K562 (cell line): ENCODE results near the gene WDR83. TPM values are rescaled to one million over a fixed set of nuclear protein-coding genes. Genes with fewer than 3 reads are reported as not detected.

Experiments
- ADNP ChIP-seq: fragments of 200-800 bp; sonication (Bioruptor generic); IDR thresholded peaks from 2 replicates; pipeline ENCODE4 v1.6.1; 2016; ENCODE audit warnings: missing genetic modification characterization, missing compliant biosample characterization
- CREB5 ChIP-seq: fragments of 250-450 bp; sonication (Bioruptor Pico); IDR thresholded peaks from 2 replicates; pipeline ENCODE4 v1.5.0; 2020; ENCODE audit warnings: mild to moderate bottlenecking
- E2F8 ChIP-seq: fragments of 450-650 bp; IDR thresholded peaks from 2 replicates; pipeline ENCODE4 v1.7.1; 2018; ENCODE audit warnings: mild to moderate bottlenecking, low read depth; ENCODE audit not compliant: partially characterized antibody
- HCFC1 ChIP-seq: IDR thresholded peaks from 2 replicates; pipeline ENCODE4 v1.6.1; 2012; ENCODE audit warnings: low read depth, low read length, improper control_type of control experiment
- IRF9 ChIP-seq: fragments of 450-650 bp; IDR thresholded peaks from 2 replicates; pipeline ENCODE4 v1.6.1; 2016; ENCODE audit warnings: missing biosample characterization, missing genetic modification characterization
- KLF16 ChIP-seq: IDR thresholded peaks from 2 replicates; pipeline ENCODE4 v1.6.1; 2016; ENCODE audit warnings: antibody characterized with exemption
- NEUROD1 ChIP-seq: fragments of 150-350 bp; IDR thresholded peaks from 2 replicates; pipeline ENCODE4 v1.6.1; 2014; ENCODE audit warnings: borderline replicate concordance, low read length, low read depth; ENCODE audit not compliant: partially characterized antibody
- NR1H2 ChIP-seq: sonication (generic); formaldehyde crosslinking; IDR thresholded peaks from 2 replicates; pipeline ENCODE4 v1.4.0; 2020; ENCODE audit warnings: mild to moderate bottlenecking, missing genetic modification reagents
- NR2C2 ChIP-seq, 2 experiments: fragments of 200-800 bp in 1 of 2; sonication (Bioruptor generic) in 1 of 2; sonication (generic) in 1 of 2; formaldehyde crosslinking in 1 of 2; IDR thresholded peaks; 2 replicates each; pipeline versions ENCODE4 v1.6.1 to v1.8.0; 2016 to 2022; ENCODE audit warnings: mild to moderate bottlenecking in 1 of 2, missing compliant biosample characterization in 1 of 2, missing genetic modification characterization in 1 of 2, missing genetic modification reagents in 1 of 2
- POLR2A ChIP-seq: fragments of 450-650 bp; conservative IDR thresholded peaks from 2 replicates; pipeline ENCODE4 v1.6.1; 2016
- PYGO2 ChIP-seq: fragments of 450-650 bp; IDR thresholded peaks from 2 replicates; pipeline ENCODE4 v1.6.1; 2016; ENCODE audit warnings: mild to moderate bottlenecking, missing genetic modification characterization, moderate library complexity, missing compliant biosample characterization
- RAD51 ChIP-seq: fragments of 450-650 bp; IDR thresholded peaks from 2 replicates; pipeline ENCODE4 v1.7.1; 2016; ENCODE audit warnings: low read depth, mild to moderate bottlenecking, borderline replicate concordance
- STAT5B ChIP-seq: fragments of 250-450 bp; sonication (Bioruptor Pico); IDR thresholded peaks from 2 replicates; pipeline ENCODE4 v1.8.0; 2021; ENCODE audit warnings: mild to moderate bottlenecking, inconsistent platforms
- TAF15 ChIP-seq: fragments of 200-400 bp; formaldehyde crosslinking; IDR thresholded peaks from 2 replicates; pipeline ENCODE4 v1.6.1; 2017; ENCODE audit warnings: mild to moderate bottlenecking, low read depth, low read length, moderate library complexity
- TRIM24 ChIP-seq, 2 experiments: fragments of 450-650 bp; IDR thresholded peaks; 2 replicates each; pipeline ENCODE4 v1.6.1; 2016
- USF2 ChIP-seq: sonication (generic); formaldehyde crosslinking; IDR thresholded peaks from 2 replicates; pipeline ENCODE4 v1.5.0; 2020; ENCODE audit warnings: missing genetic modification reagents
- YBX1 ChIP-seq: fragments of 450-650 bp; IDR thresholded peaks from 2 replicates; pipeline ENCODE4 v1.7.1; 2016; ENCODE audit warnings: mild to moderate bottlenecking
- ZNF263 ChIP-seq: sonication (generic); formaldehyde crosslinking; IDR thresholded peaks from 2 replicates; pipeline ENCODE4 v1.8.0; 2022; ENCODE audit warnings: mild to moderate bottlenecking, missing genetic modification reagents, borderline replicate concordance
- ZNF311 ChIP-seq: fragments of 250-450 bp; sonication (Bioruptor Pico); IDR thresholded peaks from 2 replicates; pipeline ENCODE4 v1.4.0; 2020; ENCODE audit warnings: mild to moderate bottlenecking, moderate library complexity
- ZNF551 ChIP-seq: fragments of 250-450 bp; sonication (Bioruptor Pico); IDR thresholded peaks from 2 replicates; pipeline ENCODE4 v1.5.0; 2021; ENCODE audit warnings: mild to moderate bottlenecking, moderate library complexity
- ZNF696 ChIP-seq: fragments of 250-450 bp; sonication (Bioruptor Pico); conservative IDR thresholded peaks from 2 replicates; pipeline ENCODE4 v1.4.0; 2020; ENCODE audit warnings: mild to moderate bottlenecking, moderate library complexity
- polyA plus RNA-seq, 8 experiments: library from polyadenylated mRNA; depleted of rRNA in 4 of 8; stranded (reverse) in 5 of 8; unstranded in 3 of 8; fragments of >200 nt; fragmentation: Nextera tagmentation in 2 of 8; fragmentation: Illumina TruSeq in 1 of 8; extraction: Ambion mirVana in 2 of 8; extraction: Trizol in 1 of 8; gene quantifications; 2 replicates each; pipeline versions ENCODE4 v1.2.1 to v1.2.3, GENCODE V29; 2011 to 2014; ENCODE audit warnings: inconsistent platforms in 1 of 8, missing spikeins in 1 of 8
- total RNA-seq, 7 experiments: library from RNA; depleted of rRNA in 6 of 7; stranded (reverse); fragments of >200 nt in 6 of 7; fragmentation: Illumina TruSeq in 2 of 7; extraction: Trizol in 2 of 7; gene quantifications; 2 replicates each; pipeline versions ENCODE4 v1.2.1 to v1.2.3, GENCODE V29; 2011 to 2021; ENCODE audit warnings: low replicate concordance in 1 of 7

The WDR83 gene
- total and polyA plus RNA-seq, 9 of the 15 experiments (the other 6 are each of a cell fraction or from before 2014, with no cell fraction given): 0.52 to 21.3 (median 4.2) TPM

GRCh38 chr19:12681074-12681987 lies 14.7 kb downstream of the WDR83 start, which contains the start of gene DHPS (continued):
- TF ChIP-seq IRF9 (tag) (no peak), NR2C2 (CRISPR knock-in tag; IDR thresholded peaks at IDR 0.05) (no peak), NR2C2 (tag; IDR thresholded peaks at IDR 0.05) (peak; percentile 84), ZNF311 (CRISPR knock-in tag) (no peak), YBX1 (no peak), ZNF551 (CRISPR knock-in tag) (no peak), NEUROD1 (no peak), E2F8 (peak; percentile 85), CREB5 (no peak), KLF16 (peak; percentile 73; the same call in 1 of the 2 replicates), ZNF696 (CRISPR knock-in tag) (no peak), TRIM24 (IDR thresholded peaks at IDR 0.05) (peak; percentile 41 to 50; a peak in 2 of 4 replicates), USF2 (CRISPR knock-in tag) (peak; percentile 92), NR1H2 (CRISPR knock-in tag) (0 out of 2 replicates have a peak, but pooled peaks have one; percentile 82), STAT5B (CRISPR knock-in tag) (no peak), ADNP (tag) (no peak), HCFC1 (peak; percentile 79), PYGO2 (tag) (no peak), TAF15 (no peak), ZNF263 (CRISPR knock-in tag) (peak; percentile 60; the same call in 1 of the 2 replicates), POLR2A (peak; percentile 94), RAD51 (peak; percentile 99)
